A549 (cell line): ENCODE data around the gene CORO2B. TPM values are rescaled to one million over a fixed set of nuclear protein-coding genes. Genes with fewer than 3 reads are reported as not detected.

ENCODE experiments used
- ATAC-seq, 2 experiments: fragments of 200-7000 bp in 1 of 2; fragments of >200 bp in 1 of 2; cut with Nextera tagmentation in 1 of 2; cut with Tn5 transposase in 1 of 2; 3 replicates each; pipeline versions ENCODE4 v1.8.0 to v1.9.1; 2018 to 2020; ENCODE audit warnings: mild to moderate bottlenecking in 1 of 2, moderate library complexity in 1 of 2
- CTCF ChIA-PET: fragments of 300-600 bp; sonication (Branson Sonifier 250); formaldehyde crosslinking; extraction: SDS; loops from one replicate; lab custom pipeline; 2021; ENCODE audit warnings: antibody characterized with exemption, inconsistent platforms; lab: Yijun Ruan, JAX
- POLR2A ChIA-PET: fragments of 350-600 bp; formaldehyde crosslinking; extraction: SDS; loops from one replicate; lab custom pipeline; 2021; ENCODE audit warnings: antibody characterized with exemption, inconsistent platforms; lab: Yijun Ruan, JAX
- DNase-seq, 2 experiments: peaks; one replicate each; pipeline versions ENCODE4 v3.0.0 to v3.0.0-alpha.2; 2011 to 2016; ENCODE audit warnings: low read depth in 1 of 2, low spot score in 1 of 2
- FAIRE-seq: peaks from 2 replicates; lab custom pipeline; 2011; peaks lifted over from hg19 to GRCh38; lab: Jason Lieb, UNC
- H3K27ac ChIP-seq, 2 experiments: fragments of >200 bp; sonication (Bioruptor Twin); formaldehyde crosslinking; 3 replicates each; pipeline ENCODE4 v1.5.1; 2016 to 2017
- H3K4me1 ChIP-seq: fragments of >200 bp; sonication (Bioruptor Twin); formaldehyde crosslinking; 3 replicates; pipeline ENCODE4 v1.6.1; 2016
- H3K4me2 ChIP-seq: fragments of >200 bp; sonication (Bioruptor Twin); formaldehyde crosslinking; 3 replicates; pipeline ENCODE4 v1.6.1; 2016
- H3K4me3 ChIP-seq: fragments of >200 bp; sonication (Bioruptor Twin); formaldehyde crosslinking; 3 replicates; pipeline ENCODE4 v1.5.1; 2016
- H3K9me3 ChIP-seq: fragments of >200 bp; sonication (Bioruptor Twin); formaldehyde crosslinking; 3 replicates; pipeline ENCODE4 v1.6.1; 2016
- ATOH8 ChIP-seq: fragments of 250-450 bp; sonication (Bioruptor Pico); IDR thresholded peaks from 2 replicates; pipeline ENCODE4 v1.5.0; 2020; ENCODE audit warnings: low read depth, mild to moderate bottlenecking, moderate library complexity
- BHLHE40 ChIP-seq: IDR thresholded peaks from 2 replicates; pipeline ENCODE4 v1.6.1; 2012; ENCODE audit warnings: low read depth, low read length, inconsistent platforms
- CBX8 ChIP-seq: fragments of 200-600 bp; sonication (generic); IDR thresholded peaks from 2 replicates; pipeline ENCODE4 v1.6.1; 2016
- CHD4 ChIP-seq: fragments of 200-600 bp; sonication (generic); IDR thresholded peaks from 2 replicates; pipeline ENCODE4 v1.6.1; 2016; ENCODE audit warnings: antibody characterized with exemption, mild to moderate bottlenecking, borderline replicate concordance
- EHMT2 ChIP-seq: fragments of 200-600 bp; sonication (generic); IDR thresholded peaks from 2 replicates; pipeline ENCODE4 v1.6.1; 2016; ENCODE audit warnings: antibody characterized with exemption, low read depth, mild to moderate bottlenecking, moderate library complexity
- EP300 ChIP-seq, 2 experiments: fragments of >200 bp; sonication (Bioruptor Twin); formaldehyde crosslinking; IDR thresholded peaks; 2 replicates in 1 of 2; 3 replicates in 1 of 2; pipeline ENCODE4 v1.6.1; 2016 to 2017
- FOSL2 ChIP-seq, 2 experiments: fragments of 450-650 bp in 1 of 2; fragments of >200 bp in 1 of 2; sonication (Bioruptor Twin) in 1 of 2; formaldehyde crosslinking; IDR thresholded peaks; 2 replicates each; pipeline versions ENCODE4 v1.5.0 to v1.6.1; 2016 to 2020; ENCODE audit warnings: mild to moderate bottlenecking in 1 of 2, moderate library complexity in 1 of 2
- GATA3 ChIP-seq: IDR thresholded peaks from 2 replicates; pipeline ENCODE4 v1.6.1; 2012; ENCODE audit warnings: borderline replicate concordance
- HDAC2 ChIP-seq: fragments of 200-600 bp; sonication (generic); IDR thresholded peaks from 2 replicates; pipeline ENCODE4 v1.6.1; 2016
- HEYL ChIP-seq: fragments of 250-450 bp; sonication (Bioruptor Pico); IDR thresholded peaks from 2 replicates; pipeline ENCODE4 v1.8.0; 2021; ENCODE audit warnings: mild to moderate bottlenecking, moderate library complexity
- HOXA7 ChIP-seq: fragments of 250-450 bp; sonication (Bioruptor Pico); IDR thresholded peaks from 2 replicates; pipeline ENCODE4 v1.5.0; 2020; ENCODE audit warnings: mild to moderate bottlenecking, moderate library complexity
- JUNB ChIP-seq: fragments of >200 bp; sonication (Bioruptor Twin); formaldehyde crosslinking; IDR thresholded peaks from 2 replicates; pipeline ENCODE4 v1.6.1; 2016
- KDM5A ChIP-seq: fragments of 200-600 bp; sonication (generic); IDR thresholded peaks from 2 replicates; pipeline ENCODE4 v1.6.1; 2016; ENCODE audit warnings: antibody characterized with exemption, mild to moderate bottlenecking
- PHF8 ChIP-seq: fragments of 200-600 bp; sonication (generic); IDR thresholded peaks from 2 replicates; pipeline ENCODE4 v1.6.1; 2016; ENCODE audit warnings: low read depth, mild to moderate bottlenecking, antibody characterized with exemption, moderate library complexity, borderline replicate concordance
- POLR2AphosphoS2 ChIP-seq: conservative IDR thresholded peaks from 2 replicates; pipeline ENCODE4 v1.6.1; 2012; ENCODE audit warnings: low read length, improper control_type of control experiment, inconsistent platforms
- RAD21 ChIP-seq, 2 experiments: fragments of >200 bp in 1 of 2; sonication (Bioruptor Twin) in 1 of 2; formaldehyde crosslinking in 1 of 2; IDR thresholded peaks in 1 of 2; conservative IDR thresholded peaks in 1 of 2; 2 replicates in 1 of 2; 3 replicates in 1 of 2; pipeline ENCODE4 v1.6.1; 2012 to 2018; ENCODE audit warnings: inconsistent platforms in 1 of 2
- RARB ChIP-seq: fragments of 250-450 bp; sonication (Bioruptor Pico); IDR thresholded peaks from 2 replicates; pipeline ENCODE4 v1.8.0; 2021; ENCODE audit warnings: mild to moderate bottlenecking, moderate library complexity
- RFX5 ChIP-seq: fragments of 450-650 bp; IDR thresholded peaks from 2 replicates; pipeline ENCODE4 v1.7.1; 2014; ENCODE audit warnings: antibody characterized with exemption, mild to moderate bottlenecking, moderate library complexity
- SMC3 ChIP-seq: fragments of >200 bp; sonication (Bioruptor Twin); formaldehyde crosslinking; IDR thresholded peaks from 3 replicates; pipeline ENCODE4 v1.6.1; 2018; ENCODE audit warnings: inconsistent platforms
- SREBF2 ChIP-seq: fragments of 450-650 bp; IDR thresholded peaks from 2 replicates; pipeline ENCODE4 v1.6.1; 2014; ENCODE audit warnings: mild to moderate bottlenecking, moderate library complexity
- TFCP2L1 ChIP-seq: fragments of 250-450 bp; sonication (Bioruptor Pico); IDR thresholded peaks from 2 replicates; pipeline ENCODE4 v1.5.0; 2021; ENCODE audit warnings: mild to moderate bottlenecking
- TP53 ChIP-seq: fragments of 250-450 bp; sonication (Bioruptor Pico); IDR thresholded peaks from 2 replicates; pipeline ENCODE4 v1.5.0; 2021; ENCODE audit warnings: mild to moderate bottlenecking, moderate library complexity
- USF2 ChIP-seq: fragments of 450-650 bp; IDR thresholded peaks from 2 replicates; pipeline ENCODE4 v1.6.1; 2014; ENCODE audit warnings: antibody characterized with exemption
- ZSCAN20 ChIP-seq: fragments of 250-450 bp; sonication (Bioruptor Pico); IDR thresholded peaks from 2 replicates; pipeline ENCODE4 v1.8.0; 2022; ENCODE audit warnings: mild to moderate bottlenecking, moderate library complexity
- WGBS: methylation state at CpG from one replicate; pipeline ENCODE4 v1.1.6; 2017; ENCODE audit errors: missing lambda C conversion rate; 5-methylcytosine and 5-hydroxymethylcytosine counted together
- polyA plus RNA-seq, 4 experiments: library from polyadenylated mRNA; depleted of rRNA in 3 of 4; stranded (reverse); fragments of >200 nt; fragmentation: RNase III in 1 of 4; extraction: RNeasy Plus Mini Kit Qiagen cat#74134 plus additional on column Dnase treatment in 1 of 4; gene quantifications; 2 replicates in 3 of 4; 3 replicates in 1 of 4; pipeline ENCODE4 v1.2.3, GENCODE V29; 2011 to 2017
- TF ChIP-seq, protein P1 (sequence below): fragments of >200 bp; sonication (Bioruptor Twin); formaldehyde crosslinking; IDR thresholded peaks from 3 replicates; pipeline ENCODE4 v1.6.1; 2016
- TF ChIP-seq, protein P2 (sequence below): IDR thresholded peaks from 2 replicates; pipeline ENCODE4 v1.6.1; 2012
- TF ChIP-seq, protein P3 (sequence below): IDR thresholded peaks from 2 replicates; pipeline ENCODE4 v1.6.1; 2012

The CORO2B gene
- polyA plus RNA-seq, 2 of the 4 experiments (the other 2 are of a cell fraction) = 2.0 to 2.3 TPM

DNA sequence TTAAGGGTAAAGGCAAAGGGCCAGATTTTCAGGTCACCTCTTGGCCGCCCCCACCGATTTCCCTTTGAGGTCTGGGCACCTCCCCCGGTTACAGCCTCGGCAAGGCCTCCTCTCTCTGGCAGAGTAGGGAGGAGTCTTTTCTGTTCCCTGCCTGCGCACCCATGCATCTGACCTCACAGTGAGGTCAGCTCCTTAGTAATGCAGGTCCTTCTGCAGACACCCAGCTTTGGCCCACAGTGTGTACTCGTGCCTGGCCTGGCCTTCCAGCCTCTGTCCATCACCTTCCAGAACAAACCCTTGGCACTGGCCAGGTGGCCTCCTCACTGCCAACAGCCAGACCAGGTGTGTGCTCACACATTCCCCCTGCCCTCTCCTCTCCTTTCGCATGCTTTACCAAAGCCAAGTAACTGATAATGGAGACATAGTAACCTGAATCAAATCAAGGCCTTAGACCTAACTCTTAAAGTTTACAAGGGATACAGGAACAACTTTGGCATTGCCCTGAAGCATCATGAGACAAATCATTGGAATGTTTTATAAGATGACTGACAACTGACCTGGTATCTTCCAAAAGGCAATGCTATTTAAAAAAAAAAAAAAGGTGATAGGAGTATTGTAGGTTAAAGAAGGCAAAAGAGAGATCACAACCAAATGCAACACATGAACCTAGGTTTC is 61.3 kb downstream of the CORO2B start:
- H3K9me3 ChIP-seq = no peaks in the 10 kb centered on the region
- no peak overlapping the region for H3K4me3 ChIP-seq
- no peak overlapping the region for H3K4me2 ChIP-seq
- no peak for TF ChIP-seq JUNB
- TF ChIP-seq HOXA7 = no peak
- TF ChIP-seq EHMT2 = no peak
- FAIRE-seq (no peak), ATAC-seq (no peak), DNase-seq (no peak)
- ChIA-PET POLR2A (no interaction called here), CTCF (interaction anchor here (0.7 to 7.6 kb wide), 11 partner anchors 9 to 236 kb away, joined by 3 to 66 read pairs (median 4); no protein-coding TSS in a partner anchor)
- peaks cover 29% of the 10 kb centered on the region for H3K4me1 ChIP-seq
- no peak overlapping the region for H3K27ac ChIP-seq
- WGBS = 87% methylated on average over 7 of the region's 7 CpGs

- peak in 1 of 2 experiments; percentile 14; a peak in 1 of 6 replicates for ATAC-seq
- POLR2A ChIA-PET = no interaction called here
- no peaks in the 10 kb centered on the region for H3K9me3 ChIP-seq
- 92% methylated on average over 8 of the region's 8 CpGs for WGBS
- TF ChIP-seq GATA3 = no peak
- TF ChIP-seq KDM5A = no peak
- no peak for TF ChIP-seq TP53 (CRISPR knock-in tag)
- no peak for TF ChIP-seq SMC3
- TF ChIP-seq TFCP2L1 (CRISPR knock-in tag) = no peak
- no peak for TF ChIP-seq EP300 (IDR thresholded peaks at IDR 0.05)
- TF ChIP-seq SREBF2 = no peak
- TF ChIP-seq, protein P1, sequence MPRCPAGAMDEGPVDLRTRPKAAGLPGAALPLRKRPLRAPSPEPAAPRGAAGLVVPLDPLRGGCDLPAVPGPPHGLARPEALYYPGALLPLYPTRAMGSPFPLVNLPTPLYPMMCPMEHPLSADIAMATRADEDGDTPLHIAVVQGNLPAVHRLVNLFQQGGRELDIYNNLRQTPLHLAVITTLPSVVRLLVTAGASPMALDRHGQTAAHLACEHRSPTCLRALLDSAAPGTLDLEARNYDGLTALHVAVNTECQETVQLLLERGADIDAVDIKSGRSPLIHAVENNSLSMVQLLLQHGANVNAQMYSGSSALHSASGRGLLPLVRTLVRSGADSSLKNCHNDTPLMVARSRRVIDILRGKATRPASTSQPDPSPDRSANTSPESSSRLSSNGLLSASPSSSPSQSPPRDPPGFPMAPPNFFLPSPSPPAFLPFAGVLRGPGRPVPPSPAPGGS = no peak
- TF ChIP-seq, protein P2, sequence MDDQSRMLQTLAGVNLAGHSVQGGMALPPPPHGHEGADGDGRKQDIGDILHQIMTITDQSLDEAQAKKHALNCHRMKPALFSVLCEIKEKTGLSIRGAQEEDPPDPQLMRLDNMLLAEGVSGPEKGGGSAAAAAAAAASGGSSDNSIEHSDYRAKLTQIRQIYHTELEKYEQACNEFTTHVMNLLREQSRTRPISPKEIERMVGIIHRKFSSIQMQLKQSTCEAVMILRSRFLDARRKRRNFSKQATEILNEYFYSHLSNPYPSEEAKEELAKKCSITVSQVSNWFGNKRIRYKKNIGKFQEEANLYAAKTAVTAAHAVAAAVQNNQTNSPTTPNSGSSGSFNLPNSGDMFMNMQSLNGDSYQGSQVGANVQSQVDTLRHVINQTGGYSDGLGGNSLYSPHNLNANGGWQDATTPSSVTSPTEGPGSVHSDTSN = no peak
- no peak for TF ChIP-seq FOSL2 (IDR thresholded peaks at IDR 0.05)
- TF ChIP-seq FOSL2 (CRISPR knock-in tag; IDR thresholded peaks at IDR 0.05) = no peak
- TF ChIP-seq, protein P3, sequence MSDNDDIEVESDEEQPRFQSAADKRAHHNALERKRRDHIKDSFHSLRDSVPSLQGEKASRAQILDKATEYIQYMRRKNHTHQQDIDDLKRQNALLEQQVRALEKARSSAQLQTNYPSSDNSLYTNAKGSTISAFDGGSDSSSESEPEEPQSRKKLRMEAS = no peak
- no peak for TF ChIP-seq RAD21 (conservative IDR thresholded peaks at IDR 0.05 in 1 of 2, IDR thresholded peaks at IDR 0.05 in 1 of 2)
- no peak for TF ChIP-seq USF2
- TF ChIP-seq HEYL (CRISPR knock-in tag) = no peak
- no peak for TF ChIP-seq ATOH8
- TF ChIP-seq, all 56 proteins: peak for 0
- H3K4me2 ChIP-seq = no peak overlapping the region
- peak overlapping the region in 1 of 2 experiments; percentile 51; a peak in 3 of 6 replicates for H3K27ac ChIP-seq
- FAIRE-seq = no peak
- DNase-seq = no peak
- CTCF ChIA-PET = interaction anchor here (0.7 to 3.4 kb wide), 8 partner anchors 9 to 91 kb away, joined by 3 to 23 read pairs (median 4); no protein-coding TSS in a partner anchor
- no peak overlapping the region for H3K4me3 ChIP-seq
- H3K4me1 ChIP-seq = peaks cover 29% of the 10 kb centered on the region
These were observed 62.1 kb downstream of the CORO2B start for GRCh38 chr15:68640791-68641331.

GRCh38 chr15:68641376-68641775 is 62.6 kb downstream of the CORO2B start:
- peak overlapping the region in 1 of 2 experiments; percentile 51; a peak in 3 of 6 replicates for H3K27ac ChIP-seq
- no peak overlapping the region for H3K4me2 ChIP-seq
- no peak overlapping the region for H3K4me3 ChIP-seq
- 90% methylated on average over 7 of the region's 7 CpGs for WGBS
- peaks cover 29% of the 10 kb centered on the region for H3K4me1 ChIP-seq
- no peak for FAIRE-seq
- no peak for ATAC-seq
- CTCF ChIA-PET = interaction anchor here (0.8 to 3.4 kb wide), 6 partner anchors 10 to 91 kb away, joined by 3 to 23 read pairs (median 4); no protein-coding TSS in a partner anchor
- POLR2A ChIA-PET = no interaction called here
- no peak for DNase-seq
- H3K9me3 ChIP-seq = no peaks in the 10 kb centered on the region
- TF ChIP-seq CBX8 = no peak
- no peak for TF ChIP-seq RFX5
- no peak for TF ChIP-seq BHLHE40
- no peak for TF ChIP-seq CHD4
- no peak for TF ChIP-seq TP53 (CRISPR knock-in tag)
- TF ChIP-seq GATA3 = no peak
- TF ChIP-seq RARB (CRISPR knock-in tag) = no peak
- TF ChIP-seq HDAC2 = no peak
- TF ChIP-seq POLR2AphosphoS2 = no peak
- TF ChIP-seq ZSCAN20 (CRISPR knock-in tag) = no peak
- TF ChIP-seq USF2 = no peak
- TF ChIP-seq, protein P1 = no peak
- no peak for TF ChIP-seq PHF8
- TF ChIP-seq KDM5A = no peak
